COLO668 (cell line): ENCODE results near the gene ZNF121.
"Not testable (repeated sequence)": the region's sequence is repeated elsewhere in the genome, so short reads cannot be mapped to it uniquely, and the experiment has no call there.

Experiments
- DNase-seq: peaks from one replicate; lab custom pipeline; 2025; ENCODE audit not compliant: unreplicated experiment; lab: John Stamatoyannopoulos, UW

Gene ZNF121

GRCh38 chr19:9584073-9584833, at the start of gene ZNF121:
Gene ZNF121, minus strand, starts transcription at chr19:9584504. Its CDS starts 16,407 bp downstream, at chr19:9568097.
- DNase-seq: peak; percentile 91

- DNase-seq: no peak
These were observed 43.6 kb upstream of the ZNF121 start for GRCh38 chr19:9627856-9628255.

GRCh38 chr19:9622531-9622930, 38.2 kb upstream of the ZNF121 start:
- DNase-seq: no peak

- DNase-seq: peak; percentile 86
These were observed 37.1 kb upstream of the ZNF121 start, which contains the start of gene ZNF561 for GRCh38 chr19:9621156-9622037. Gene ZNF561, minus strand, starts transcription at chr19:9621232. Its CDS starts 1,776 bp downstream, at chr19:9619456.

GRCh38 chr19:9620842-9621155, 36.5 kb upstream of the ZNF121 start:
- DNase-seq: no peak

GRCh38 chr19:9615844-9616243, 31.5 kb upstream of the ZNF121 start:
- DNase-seq: no peak

GRCh38 chr19:9610484-9611113, 26.3 kb upstream of the ZNF121 start:
- no peak for DNase-seq

- no peak for DNase-seq
These were observed 24.6 kb upstream of the ZNF121 start for GRCh38 chr19:9608912-9609311.

- DNase-seq: no peak
These were observed 12.7 kb upstream of the ZNF121 start for GRCh38 chr19:9597027-9597426.

- peak; percentile 73 for DNase-seq
These were observed 2.5 kb upstream of the ZNF121 start for GRCh38 chr19:9586764-9587163.

GRCh38 chr19:9582081-9582725, 2.1 kb downstream of the ZNF121 start:
- not testable (repeated sequence) for DNase-seq

- no peak for DNase-seq
These were observed 3.6 kb downstream of the ZNF121 start for GRCh38 chr19:9580728-9581127.

- DNase-seq: no peak
These were observed 14.0 kb downstream of the ZNF121 start for GRCh38 chr19:9570255-9570654.

- DNase-seq: no peak
These were observed 17.6 kb downstream of the ZNF121 start for GRCh38 chr19:9566729-9567128.

- no peak for DNase-seq
These were observed 18.2 kb downstream of the ZNF121 start for GRCh38 chr19:9565900-9566705.

- DNase-seq: no peak
These were observed 31.6 kb downstream of the ZNF121 start for GRCh38 chr19:9552536-9553274.

- no peak for DNase-seq
These were observed 36.4 kb downstream of the ZNF121 start for GRCh38 chr19:9547870-9548269.

- DNase-seq: not testable (repeated sequence)
These were observed 43.0 kb downstream of the ZNF121 start for GRCh38 chr19:9541281-9541680.

- not testable (repeated sequence) for DNase-seq
These were observed 44.4 kb downstream of the ZNF121 start for GRCh38 chr19:9539921-9540320.

GRCh38 chr19:9539201-9539600, 45.1 kb downstream of the ZNF121 start:
- DNase-seq: not testable (repeated sequence)
